Measurements from ENCODE around the gene TMEM151B.

TMEM151B gene

DNA sequence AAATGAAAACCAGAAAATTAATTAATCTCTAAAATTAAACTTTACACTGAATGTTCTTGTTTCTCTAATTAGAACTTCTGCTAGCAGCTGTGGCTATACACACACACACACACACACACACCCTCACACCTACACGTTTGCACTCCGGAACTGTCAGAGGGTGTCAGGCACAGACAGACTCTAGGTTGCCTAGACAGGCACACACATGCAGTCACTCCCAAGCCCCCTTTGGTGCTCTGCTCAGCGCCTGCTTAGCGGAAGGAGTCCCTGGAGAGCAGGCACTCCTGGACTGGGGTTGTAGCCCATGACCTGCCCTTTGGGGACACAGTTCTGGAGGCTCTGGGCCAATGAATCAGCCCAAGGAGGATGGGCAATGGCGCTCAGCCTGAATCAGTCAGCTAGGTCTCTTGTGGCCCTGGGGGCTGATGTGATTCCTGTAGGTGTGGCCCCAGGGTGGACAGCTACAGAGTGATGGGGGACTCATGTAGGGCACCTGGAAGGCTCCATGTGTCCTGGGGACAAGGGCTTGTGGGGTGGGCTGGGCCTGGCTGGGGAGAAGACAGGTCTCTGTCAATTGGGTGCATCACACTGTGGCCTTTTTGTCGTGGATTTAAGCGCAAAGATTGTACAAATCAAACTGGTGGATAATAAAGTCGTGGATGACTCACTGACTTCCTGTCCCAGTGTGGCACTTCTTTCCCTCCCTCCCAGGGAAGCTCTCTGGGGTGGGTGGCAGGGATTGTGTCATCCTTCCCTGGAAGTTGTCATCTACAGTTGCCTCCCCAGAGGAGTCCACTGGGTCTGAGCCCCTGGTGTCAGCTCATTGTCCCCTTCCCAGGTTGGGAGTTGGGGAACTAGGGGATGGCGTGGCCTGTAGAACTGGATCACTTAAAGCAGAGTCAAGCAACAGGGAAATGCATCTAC is 8.8 kb downstream of the TMEM151B start:
- DNase-seq (ENCODE audit: low read depth) = no peak

DNA sequence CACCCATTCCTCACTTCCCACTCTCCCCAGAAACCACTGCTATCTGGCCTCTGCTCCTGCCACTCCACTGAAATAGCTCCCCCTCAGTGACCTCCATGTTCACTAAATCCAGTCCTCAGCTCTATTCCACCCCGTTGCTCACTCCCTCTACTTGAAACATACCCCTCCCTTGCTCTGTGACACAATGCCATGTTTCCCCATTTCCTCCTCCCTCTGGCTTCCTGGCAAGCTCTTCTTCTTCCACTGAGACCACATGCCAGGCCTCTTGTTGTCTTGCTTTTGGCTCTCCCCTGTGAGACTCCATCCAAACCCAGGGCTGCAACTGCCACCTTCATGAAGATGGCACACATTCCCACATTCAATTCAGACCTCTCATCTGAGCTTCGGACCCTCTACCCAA is 13.9 kb downstream of the TMEM151B start:
- no peak for DNase-seq (ENCODE audit: low read depth)

DNA sequence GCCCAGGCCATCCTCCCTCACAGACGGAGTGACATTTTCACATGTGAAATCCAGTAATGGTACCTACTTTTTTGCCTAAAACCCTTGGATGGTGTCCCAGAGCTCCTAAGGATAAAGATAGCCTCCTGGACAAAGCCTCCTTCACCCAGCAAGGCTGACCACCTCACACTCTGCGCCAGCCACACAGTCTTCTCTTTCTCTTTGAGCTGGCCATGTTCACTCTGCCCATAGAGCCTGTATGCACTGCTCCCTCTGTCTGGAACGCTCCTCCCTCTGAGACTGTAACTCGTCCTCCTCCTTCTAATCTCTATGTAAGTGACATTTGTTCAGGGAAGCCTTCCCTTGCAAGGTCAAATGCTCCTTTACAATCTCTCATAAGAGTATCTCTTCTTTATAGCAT is 14.6 kb downstream of the TMEM151B start:
- no peak for DNase-seq (ENCODE audit: low read depth)

DNA sequence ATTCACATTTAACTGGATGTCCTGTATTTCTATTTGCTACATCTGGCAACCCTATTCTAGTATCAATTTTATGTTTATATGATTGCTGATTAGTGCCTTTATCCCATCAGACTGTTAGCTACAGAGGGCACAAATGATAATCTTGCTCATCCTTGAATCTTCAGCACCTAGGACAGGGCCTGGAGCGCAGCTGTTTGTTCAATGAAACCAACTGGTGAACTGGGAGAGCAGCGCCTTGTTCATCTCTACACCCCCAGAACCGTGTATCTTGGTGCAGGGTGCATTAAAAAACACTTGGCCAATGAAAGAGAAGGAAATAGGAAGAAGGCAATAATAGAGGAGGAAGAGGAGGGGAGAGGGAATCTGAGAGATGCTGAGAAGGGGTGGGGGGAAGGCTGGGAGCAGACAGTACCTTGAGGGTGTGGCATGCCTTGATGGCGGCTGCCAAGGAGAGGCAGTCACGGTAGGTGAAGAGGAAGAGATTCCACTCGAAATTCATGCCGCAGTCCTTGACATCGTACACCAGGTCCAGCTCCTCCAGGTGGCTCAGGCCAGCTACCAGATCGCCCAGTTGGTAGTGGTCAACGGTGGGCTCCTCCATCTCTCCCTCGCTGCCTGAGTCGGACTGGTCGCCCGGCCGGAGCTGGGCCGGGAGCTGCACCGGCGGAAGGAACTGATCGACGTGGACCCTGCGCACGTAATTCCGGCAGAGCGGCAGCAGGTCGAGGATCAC is 15.5 kb downstream of the TMEM151B start:
- no peak for DNase-seq (ENCODE audit: low read depth)

DNA sequence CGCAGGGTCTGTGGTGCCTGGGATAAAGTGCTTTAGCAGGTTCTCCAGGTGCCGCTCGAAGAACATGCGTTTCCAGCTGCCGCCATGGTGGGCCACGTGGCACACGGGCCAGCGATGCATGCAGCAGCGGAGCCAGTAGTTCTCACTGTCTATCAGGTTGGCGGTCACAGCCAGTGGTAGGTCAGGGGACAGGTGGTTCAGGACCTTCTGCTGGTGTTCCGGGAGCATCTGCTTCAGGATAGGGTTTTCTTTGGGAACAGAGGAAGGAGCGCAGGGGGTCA is 16.0 kb downstream of the TMEM151B start:
- no peak for DNase-seq (ENCODE audit: low read depth)

DNA sequence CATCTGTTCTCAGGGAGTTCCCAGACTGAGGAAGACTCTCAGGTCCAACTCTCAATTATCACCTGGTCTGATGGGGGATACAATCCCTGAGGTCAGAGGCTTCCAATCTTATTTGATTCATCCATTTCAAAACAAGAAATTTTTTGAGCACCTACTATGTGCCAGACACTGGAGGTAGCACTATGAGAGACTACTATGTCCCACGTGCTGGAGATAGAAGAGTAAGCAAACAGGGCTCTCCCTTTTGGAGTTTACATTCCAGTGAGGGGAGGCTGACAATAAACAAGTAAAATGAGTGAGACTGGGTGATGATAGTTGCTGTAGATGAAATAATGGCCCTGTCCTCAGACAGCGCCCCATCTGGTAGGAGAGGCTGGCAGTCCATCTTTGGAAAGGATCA is 16.5 kb downstream of the TMEM151B start:
- DNase-seq (ENCODE audit: low read depth) = no peak

DNA sequence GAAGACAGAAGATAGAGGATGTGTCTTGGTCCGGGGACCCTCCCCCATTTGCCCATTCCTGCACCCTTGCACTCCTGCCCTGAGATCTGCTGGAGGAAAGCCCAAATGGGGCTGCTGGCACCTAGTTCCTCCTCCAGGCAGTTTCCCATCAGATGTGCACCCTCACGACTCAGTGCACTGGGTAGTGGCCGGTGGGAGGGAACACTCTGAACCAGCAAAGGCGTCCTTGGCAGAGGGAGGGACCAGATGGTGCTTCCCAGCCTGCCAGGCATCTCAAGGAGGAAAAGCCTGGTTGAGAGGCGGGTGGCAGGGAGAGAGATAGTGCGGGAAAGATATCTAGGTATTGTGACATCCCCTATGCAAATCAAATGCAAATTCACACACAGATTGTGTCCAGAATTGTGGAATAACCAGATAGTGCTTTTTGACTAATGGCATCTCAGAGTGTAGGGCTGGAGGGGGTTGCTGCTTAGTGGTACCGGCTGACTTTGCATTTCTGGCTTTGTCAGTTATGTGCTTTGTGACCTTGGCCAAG is 19.5 kb downstream of the TMEM151B start:
- DNase-seq (ENCODE audit: low read depth) = no peak

DNA sequence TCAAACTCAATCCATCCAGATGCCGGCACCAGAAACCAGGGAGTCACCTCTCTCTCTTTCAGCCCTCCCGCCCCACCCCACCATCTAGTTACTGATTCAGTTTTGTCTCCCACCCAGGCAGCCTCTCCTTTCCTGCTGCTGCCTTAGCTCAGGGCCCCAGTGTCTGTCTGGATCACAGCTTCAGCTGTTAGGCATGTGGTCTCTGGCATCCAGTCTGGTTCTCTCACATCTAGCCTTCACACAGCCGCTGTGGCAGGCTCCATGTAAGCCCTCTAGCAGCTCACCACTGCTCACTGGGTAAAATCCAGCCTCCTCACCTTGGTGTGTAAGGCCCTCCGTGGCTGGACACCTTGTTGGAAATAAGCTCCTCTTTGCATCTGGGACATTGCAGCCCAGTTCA is 21.6 kb downstream of the TMEM151B start:
- no peak for DNase-seq (ENCODE audit: low read depth)

DNA sequence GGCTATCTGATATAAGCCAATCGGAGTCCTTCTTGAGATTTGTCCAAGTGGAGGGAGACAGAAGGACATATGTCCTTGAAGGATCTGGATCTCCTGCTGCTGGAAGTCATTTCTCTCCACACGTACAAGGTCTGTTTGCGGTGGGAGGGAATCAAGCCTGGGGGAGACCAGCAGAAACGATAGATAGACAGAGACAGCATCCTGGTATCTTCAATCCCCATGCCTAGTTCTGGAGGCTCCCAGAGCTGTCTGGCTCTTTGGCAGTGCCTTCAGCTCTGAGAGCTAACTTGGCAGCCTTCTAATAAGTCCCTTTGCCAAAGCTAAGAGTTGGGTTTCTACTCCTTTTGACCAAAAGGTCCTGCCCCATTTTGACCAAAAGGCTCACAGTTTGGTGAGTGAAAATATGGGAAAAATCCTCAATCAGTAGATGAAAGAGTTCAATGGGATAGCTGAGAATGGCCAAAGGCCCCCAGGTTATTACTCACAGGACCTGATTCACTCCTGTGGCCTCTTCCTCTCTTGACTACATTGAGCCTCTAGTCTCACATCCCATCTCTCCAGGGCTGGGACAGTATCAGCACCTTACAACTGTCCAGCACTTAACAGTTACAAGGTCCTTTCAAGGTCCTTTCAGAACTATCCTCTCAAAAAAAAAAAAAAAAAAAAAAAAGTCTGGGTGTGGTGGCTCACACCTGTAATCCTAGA is 22.6 kb downstream of the TMEM151B start:
- no peak for DNase-seq (ENCODE audit: low read depth)

DNA sequence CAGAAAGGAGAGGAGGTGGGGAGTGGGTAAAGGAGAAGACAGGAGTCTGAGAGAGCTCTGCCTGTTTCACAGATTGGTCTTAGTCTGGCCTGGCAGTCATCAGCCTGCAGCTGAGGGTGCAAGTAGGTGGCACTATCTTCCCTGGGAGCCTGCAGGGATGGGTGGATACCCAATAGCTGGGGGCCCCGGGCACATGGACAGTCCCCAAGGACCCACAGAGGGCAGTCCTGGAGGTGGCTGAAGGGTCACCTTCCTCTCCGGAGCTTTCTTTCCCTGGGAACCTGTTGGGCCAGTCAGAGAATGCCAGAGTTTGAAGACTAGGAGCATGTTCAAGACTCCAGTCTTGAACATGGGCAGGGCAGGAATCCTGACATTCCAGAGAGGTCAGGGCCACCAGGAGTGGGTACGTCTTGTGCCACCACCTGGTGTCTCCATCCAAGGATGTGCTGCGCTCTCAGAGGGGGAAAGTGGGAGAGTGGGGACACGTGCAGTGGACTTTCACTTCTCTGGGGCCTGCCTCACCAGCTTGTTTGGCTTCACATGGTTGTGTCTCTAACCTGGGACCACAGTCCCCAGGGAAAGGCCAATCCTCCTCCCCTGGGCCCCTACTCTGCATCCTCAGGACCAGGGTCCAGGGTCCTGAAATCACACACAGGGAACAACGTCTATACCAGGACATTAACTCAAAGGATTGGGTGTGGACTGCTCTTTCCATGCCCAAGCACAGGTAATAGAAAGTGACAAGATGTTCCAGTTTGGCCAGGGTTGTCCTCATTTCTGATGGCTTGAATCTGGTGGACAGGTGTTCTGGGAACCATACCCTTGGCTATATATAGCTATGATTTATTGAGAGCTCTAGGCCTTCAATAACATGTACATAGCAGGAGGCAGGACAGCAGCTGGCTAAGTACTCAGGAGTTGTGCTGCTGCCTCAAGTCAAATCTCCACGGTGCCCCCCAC is 24.9 kb downstream of the TMEM151B start:
- DNase-seq (ENCODE audit: low read depth) = no peak

DNA sequence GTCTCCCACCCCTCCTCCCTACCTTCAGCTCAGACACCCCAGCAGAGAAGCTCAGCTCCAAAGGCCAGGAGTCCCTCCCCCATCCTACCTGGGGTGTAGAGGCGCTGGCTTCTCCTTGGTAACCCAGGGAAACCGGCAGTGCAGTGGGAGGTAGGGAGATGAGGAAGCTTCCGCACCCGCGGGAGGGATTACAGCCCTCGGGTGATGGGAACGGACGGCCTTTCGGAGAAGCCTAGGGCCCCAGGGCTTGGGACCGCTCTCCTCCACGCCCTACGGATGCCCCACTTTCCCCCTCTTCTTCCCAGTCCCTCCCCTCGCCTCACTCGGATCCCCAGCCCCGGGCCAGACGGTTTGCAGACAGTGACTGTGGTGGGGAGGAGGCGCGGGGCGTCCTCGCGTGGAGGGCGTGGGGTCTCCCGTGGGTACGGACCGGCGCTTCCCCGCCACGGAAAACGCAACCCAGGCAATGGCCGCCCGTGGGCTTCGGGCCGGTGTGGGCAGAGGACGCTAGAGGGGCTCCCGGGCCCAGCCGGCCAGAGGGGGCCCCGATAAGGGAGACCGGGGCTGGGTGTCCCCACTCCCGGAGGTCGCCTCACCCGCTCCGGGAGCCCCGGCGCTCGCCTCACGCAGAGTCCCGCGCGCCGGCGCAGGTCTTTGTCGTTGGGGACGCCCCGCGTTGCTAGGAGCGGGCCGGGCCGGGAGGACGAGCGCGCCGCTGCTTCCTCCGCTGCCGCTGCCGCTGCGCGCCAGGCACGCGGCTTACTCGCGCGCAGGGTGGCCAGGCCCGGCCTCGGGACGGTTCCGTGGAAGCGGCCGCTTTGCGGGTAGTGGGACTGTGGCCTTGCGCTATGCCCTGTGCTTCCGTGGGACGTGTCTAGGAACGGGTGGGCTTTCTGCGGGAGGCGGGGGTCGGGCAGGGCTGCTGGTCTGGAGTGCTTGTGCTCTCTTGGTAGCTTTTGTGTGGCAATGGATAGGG is 27.1 kb downstream of the TMEM151B start:
- no peak for DNase-seq (ENCODE audit: low read depth)

DNA sequence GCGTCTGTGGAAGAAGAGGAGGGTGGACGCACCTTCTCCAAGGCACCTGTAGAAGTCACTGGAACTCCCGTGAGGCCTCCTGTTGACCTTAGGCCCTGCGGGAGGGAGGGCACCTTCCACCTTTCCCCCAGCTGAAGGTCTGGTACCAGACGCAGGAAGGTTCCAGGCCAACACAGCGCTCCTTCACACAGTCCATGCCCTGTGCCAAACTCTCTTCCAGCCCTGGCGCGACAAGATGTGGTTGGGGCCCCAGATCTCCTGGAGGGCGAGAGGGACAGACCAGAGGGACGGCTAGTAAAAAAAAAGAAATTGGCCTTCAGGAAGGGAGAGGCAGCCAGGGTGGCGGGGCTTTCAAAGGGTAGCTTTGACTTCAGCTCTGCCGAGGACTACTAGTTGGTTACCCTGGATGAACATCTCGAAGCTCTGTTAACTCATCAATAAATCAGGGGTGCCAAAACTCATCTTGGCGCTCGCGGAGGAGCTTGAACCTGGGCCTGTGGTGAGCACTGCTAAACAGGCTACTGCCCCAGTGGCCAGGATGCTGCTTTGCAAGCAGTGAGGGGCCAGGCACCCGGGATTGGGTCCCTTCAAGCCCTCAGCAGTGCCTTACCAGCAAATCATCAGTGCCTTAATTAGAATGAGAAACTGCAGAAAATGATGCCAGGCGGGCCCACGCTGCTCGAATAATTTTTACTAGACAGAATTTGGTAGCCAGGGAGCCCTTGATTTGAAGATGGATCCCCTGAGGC is 28.0 kb downstream of the TMEM151B start:
- DNase-seq (ENCODE audit: low read depth) = no peak

DNA sequence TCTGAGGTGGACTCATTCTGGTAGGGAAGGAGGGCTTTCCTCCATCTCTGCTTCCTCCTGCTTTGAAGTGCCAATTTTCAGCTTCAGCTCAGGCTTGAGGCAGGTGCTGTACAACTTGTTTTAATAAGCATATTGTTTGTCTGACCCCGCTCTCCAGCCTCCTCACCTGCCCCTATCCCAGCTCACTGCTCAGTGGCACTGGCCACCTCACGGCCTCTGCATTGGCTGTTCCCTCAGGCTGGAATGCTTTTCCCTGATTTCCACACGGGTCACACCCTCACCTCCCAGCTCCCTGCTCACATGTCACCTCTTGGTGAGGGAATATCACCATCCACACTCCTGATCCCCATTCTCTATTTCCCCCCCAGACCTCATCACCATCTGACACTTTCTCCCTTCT is 28.6 kb downstream of the TMEM151B start:
- no peak for DNase-seq (ENCODE audit: low read depth)

DNA sequence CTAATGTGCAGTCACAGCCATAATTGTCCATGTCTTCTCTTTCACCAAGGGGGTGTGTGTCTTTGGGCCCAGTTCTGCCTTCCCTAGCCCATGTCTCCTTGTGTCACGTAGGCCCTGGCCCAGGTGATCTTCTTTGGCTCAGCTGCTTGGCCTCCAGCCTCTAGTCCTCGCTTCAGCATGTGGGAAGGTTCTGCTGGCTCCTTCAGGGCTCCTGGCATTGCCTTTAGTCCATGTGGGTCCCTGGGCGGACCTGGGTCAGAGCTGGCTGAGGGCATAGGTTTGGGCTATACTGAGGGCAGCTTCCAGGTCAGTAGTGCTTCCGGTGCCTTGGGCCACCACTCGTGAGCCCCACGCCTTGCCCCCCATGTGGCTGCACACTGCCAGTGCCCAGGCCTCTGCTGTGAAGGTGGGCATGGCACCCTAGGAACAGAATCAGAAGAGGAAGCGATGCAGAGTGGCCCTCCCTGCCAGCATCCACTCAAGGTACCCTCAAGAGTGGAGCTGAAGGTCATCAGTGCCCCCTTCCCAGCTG is 30.1 kb downstream of the TMEM151B start:
- DNase-seq (ENCODE audit: low read depth) = no peak

DNA sequence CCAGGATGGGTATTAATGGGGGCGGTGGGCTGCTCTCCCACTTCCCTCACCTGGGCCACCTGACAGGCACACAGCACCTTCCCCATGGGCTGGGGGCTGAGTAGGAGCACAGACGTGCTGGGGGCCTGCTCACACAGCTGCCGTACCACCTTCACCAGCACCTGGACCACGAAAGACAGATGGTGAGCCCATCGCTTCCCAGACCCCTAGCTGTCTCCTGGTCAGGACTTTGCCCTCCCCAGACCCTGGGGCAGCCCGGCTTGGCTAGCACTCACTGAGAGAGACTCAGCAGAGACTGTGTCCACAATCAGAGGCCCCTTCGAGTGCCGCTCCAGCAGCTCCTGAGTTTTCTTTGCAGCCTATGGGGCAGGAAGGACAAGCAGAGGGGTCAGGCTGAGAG is 30.9 kb downstream of the TMEM151B start:
- DNase-seq (ENCODE audit: low read depth) = no peak

DNA sequence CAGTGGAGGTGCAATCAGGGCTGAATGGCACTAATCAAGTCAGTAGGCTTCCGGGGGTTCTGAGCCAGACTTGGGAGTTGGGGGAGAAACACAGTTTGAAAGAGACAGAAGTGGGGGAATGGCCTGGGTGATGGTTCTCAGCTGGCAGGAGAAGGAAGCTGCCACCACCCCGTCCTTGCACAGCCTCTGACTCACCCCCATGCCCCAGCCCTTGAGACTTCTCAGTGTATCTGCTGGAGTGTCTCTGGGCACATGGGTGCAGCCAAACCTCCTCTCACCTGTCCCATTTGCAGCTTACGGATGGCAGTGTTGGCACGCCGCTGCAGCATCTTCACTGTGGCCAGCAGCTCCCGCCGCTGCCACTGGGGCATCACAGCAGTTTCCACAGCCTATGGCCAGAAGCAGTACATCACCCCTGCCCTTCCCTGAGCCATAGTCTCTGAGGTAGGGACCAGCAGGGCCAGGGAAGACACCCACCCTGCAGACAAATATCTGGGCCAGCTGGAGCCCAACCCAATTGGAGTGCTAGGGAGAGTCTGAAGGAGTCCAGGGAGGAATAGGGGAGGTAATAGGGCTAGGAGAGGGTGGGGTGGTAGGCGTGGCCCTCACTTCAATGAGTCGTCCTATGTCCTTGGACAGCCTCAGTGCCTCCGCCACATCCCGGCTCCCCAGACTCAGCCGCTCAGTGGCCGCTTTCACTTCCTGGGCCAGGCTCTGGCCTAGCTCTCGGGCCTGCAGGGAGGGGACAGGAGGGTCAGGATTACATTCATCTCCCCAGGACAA is 31.7 kb downstream of the TMEM151B start:
- no peak for DNase-seq (ENCODE audit: low read depth)

DNA sequence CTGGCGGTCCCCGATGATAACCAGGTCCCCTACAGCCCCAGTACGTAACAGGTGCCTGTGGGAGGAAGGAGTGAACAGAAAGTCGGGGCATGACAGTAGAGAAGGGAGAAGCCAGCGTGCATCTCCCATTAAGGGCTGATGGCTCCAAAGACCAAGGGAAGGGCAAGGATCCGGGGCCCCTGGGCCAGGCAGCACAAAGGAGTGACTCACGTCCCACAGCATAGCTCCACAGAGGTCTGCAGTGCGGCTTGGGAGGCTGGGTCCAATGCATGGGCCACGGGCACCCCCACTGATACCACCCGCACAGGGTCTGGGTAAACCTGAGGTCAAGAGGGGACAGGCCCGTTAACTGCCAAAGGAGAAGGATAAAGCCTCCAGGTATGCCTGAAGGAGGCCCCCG is 32.6 kb downstream of the TMEM151B start:
- DNase-seq (ENCODE audit: low read depth) = no peak

DNA sequence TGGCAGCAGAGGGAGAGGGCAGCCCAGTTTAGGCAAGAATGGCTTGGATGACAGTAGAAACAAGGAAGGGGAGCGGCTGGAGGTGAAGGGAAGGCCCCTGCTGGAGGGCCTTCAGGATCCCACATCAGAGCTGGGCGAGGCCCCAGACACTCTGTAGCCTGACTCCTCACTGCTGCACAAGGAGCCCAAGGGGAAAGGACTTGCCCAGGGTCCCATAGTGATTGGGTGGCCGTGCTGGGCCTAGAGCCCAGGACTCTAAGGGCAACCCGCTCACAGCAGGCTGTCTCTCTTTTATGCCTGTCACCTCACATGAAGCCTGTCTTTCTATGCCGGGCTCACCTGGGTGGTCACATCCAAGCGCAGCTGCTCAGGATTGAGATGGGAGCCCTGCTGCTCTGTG is 33.6 kb downstream of the TMEM151B start:
- DNase-seq (ENCODE audit: low read depth) = no peak

Measured in stimulated activated CD8-positive, alpha-beta memory T cell treated with anti-CD3 and anti-CD28 coated beads, Interleukin-12 subunit alpha, Interleukin-12 subunit beta, amount 100 ng/mL, for 4 hours (primary cell).